ENCODE results near the gene C22orf31.

GRCh38 chr22:29072979-29073617 lies 11.5 kb upstream of the C22orf31 start, which contains the start of gene KREMEN1:
- TF ChIP-seq CTCF (conservative IDR thresholded peaks at IDR 0.05 in 1 of 2, IDR thresholded peaks at IDR 0.05 in 1 of 2; ENCODE audit: extremely low read depth in 1 of 2, insufficient read depth in 1 of 2, low read depth in 1 of 2, low read length in 2 of 2) = no peak
- no peak for TF ChIP-seq EZH2 (IDR thresholded peaks at IDR 0.05; ENCODE audit: borderline replicate concordance, low read length)

All from mammary epithelial cell (primary cell).